Upper lobe of left lung (tissue), 6 donors: ENCODE results near the gene POU2F3. TPM values are rescaled to one million over a fixed set of nuclear protein-coding genes. Genes with fewer than 3 reads are reported as not detected.

Source experiments
- ATAC-seq, 2 donors: fragments of 200-7000 bp; cut with Tn5 transposase; one replicate each; pipeline ENCODE4 v1.9.1; 2022; ENCODE audit warnings: mild to moderate bottlenecking in 2 of 2, moderate library complexity in 2 of 2; ENCODE audit not compliant: low FRiP score in 2 of 2
- DNase-seq, 2 donors: peaks; one replicate each; pipeline ENCODE4 v3.0.0-alpha.2; 2019 to 2020
- H3K27ac ChIP-seq, 4 donors: fragments of 200-600 bp; sonication (generic); one replicate each; pipeline ENCODE4 v1.5.1; 2016 to 2019
- H3K27me3 ChIP-seq, 4 donors: fragments of 200-600 bp; sonication (generic); one replicate each; pipeline ENCODE4 v1.5.1; 2017 to 2019
- H3K36me3 ChIP-seq, 4 donors: fragments of 200-600 bp; sonication (generic); one replicate each; pipeline ENCODE4 v1.5.1; 2016 to 2019
- H3K4me1 ChIP-seq, 4 donors: fragments of 200-600 bp; sonication (generic); one replicate each; pipeline ENCODE4 v1.5.1; 2018 to 2019
- H3K4me3 ChIP-seq, 4 donors: fragments of 200-600 bp; sonication (generic); one replicate each; pipeline ENCODE4 v1.5.1; 2017 to 2019; ENCODE audit warnings: mild to moderate bottlenecking in 2 of 4, moderate library complexity in 1 of 4
- H3K9me3 ChIP-seq, 4 donors: fragments of 200-600 bp; sonication (generic); one replicate each; pipeline ENCODE4 v1.5.1; 2018 to 2019
- EP300 ChIP-seq, 4 donors: sonication (generic); formaldehyde crosslinking; IDR thresholded peaks; one replicate each; pipeline ENCODE4 v1.5.1; 2017; ENCODE audit warnings: antibody characterized with exemption in 4 of 4, control low read depth in 2 of 4
- POLR2A ChIP-seq, 4 donors: fragments of 450-650 bp; IDR thresholded peaks; one replicate each; pipeline ENCODE4 v1.5.1; 2016 to 2017; ENCODE audit warnings: antibody characterized with exemption in 4 of 4, mild to moderate bottlenecking in 2 of 4
- POLR2AphosphoS5 ChIP-seq, 2 donors: sonication (generic); formaldehyde crosslinking; IDR thresholded peaks; one replicate each; pipeline ENCODE4 v1.5.1; 2017; ENCODE audit warnings: antibody characterized with exemption in 2 of 2
- WGBS, 2 donors: methylation state at CpG; one replicate each; pipeline ENCODE4 v1.1.5; 2017 to 2018; 5-methylcytosine and 5-hydroxymethylcytosine counted together
- total RNA-seq, 6 donors: library from RNA; depleted of rRNA in 4 of 6; stranded (reverse); fragments of >200 nt in 4 of 6; gene quantifications; one replicate each; pipeline versions ENCODE4 v1.1.0 to v1.2.1, GENCODE V29; 2016 to 2021
- TF ChIP-seq, protein P1 (sequence below), 6 experiments: fragments of 450-650 bp in 4 of 6; fragments of 200-600 bp in 2 of 6; sonication (generic) in 2 of 6; IDR thresholded peaks; one replicate each; pipeline ENCODE4 v1.5.1; 2016 to 2019; ENCODE audit warnings: antibody characterized with exemption in 6 of 6
- donor health status: DM: no; HTN: no; CAD: no; lungs with moderate emphysema.
- donor health status: DM: no; HTN: yes; CAD: no; lungs with severe emphysema.

The POU2F3 gene
- total RNA-seq, 6 donors from 2014 or later = 1.7 to 21.0 (median 3.5) TPM

DNA sequence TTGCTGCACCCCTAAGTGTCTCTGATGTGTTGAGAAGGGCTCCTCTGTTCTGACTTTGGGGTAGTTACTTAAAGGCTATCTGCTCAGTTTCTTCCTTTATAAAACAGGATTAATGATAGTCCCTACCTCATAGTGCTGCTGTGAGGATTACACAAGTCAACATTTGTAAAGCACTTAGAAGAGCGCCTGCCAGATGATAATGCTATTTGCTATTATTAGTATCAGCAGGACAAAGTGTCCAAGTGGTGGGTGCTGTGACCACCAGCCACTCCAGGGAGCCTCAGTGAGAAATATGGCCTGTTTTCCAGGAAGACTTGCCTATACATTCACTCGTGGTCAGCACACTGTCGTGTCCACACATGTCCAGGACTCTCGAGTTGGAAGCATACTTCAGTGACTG lies 16.2 kb downstream of the POU2F3 start:
- no peaks in the 10 kb centered on the region for H3K9me3 ChIP-seq
- no peak overlapping the region for H3K4me3 ChIP-seq
- DNase-seq (no peak), ATAC-seq (no peak)
- H3K27ac ChIP-seq = no peak overlapping the region
- 51 to 86% methylated on average over 2 to 4 of the region's 4 CpGs for WGBS, 2 donors
- no peaks in the 10 kb centered on the region for H3K27me3 ChIP-seq
- H3K36me3 ChIP-seq = no peaks in the 10 kb centered on the region
- H3K4me1 ChIP-seq = no peaks in the 10 kb centered on the region
- no peak for TF ChIP-seq EP300 (IDR thresholded peaks at IDR 0.05)
- TF ChIP-seq POLR2A (IDR thresholded peaks at IDR 0.05) = no peak
- TF ChIP-seq POLR2AphosphoS5 (IDR thresholded peaks at IDR 0.05) = no peak

DNA sequence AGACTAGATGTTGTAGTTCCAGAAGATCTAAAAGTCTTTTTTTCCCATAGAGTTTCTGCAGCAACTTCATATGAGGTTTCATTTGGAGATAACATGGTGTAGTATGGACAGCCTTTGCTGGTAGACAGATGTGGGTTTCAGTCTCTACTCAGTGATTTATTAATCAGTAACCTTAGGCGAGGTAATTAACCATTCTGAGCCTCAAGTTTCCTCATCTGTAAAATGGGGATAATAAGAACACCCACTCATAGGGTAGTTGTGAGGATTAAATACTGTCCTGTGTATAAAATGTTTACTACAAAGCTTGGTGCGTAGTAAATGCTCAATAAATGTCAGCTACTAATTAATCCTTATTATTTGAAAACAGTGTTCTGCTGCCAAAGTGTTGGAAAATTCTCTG lies 16.8 kb downstream of the POU2F3 start:
- no peaks in the 10 kb centered on the region for H3K36me3 ChIP-seq
- TF ChIP-seq POLR2AphosphoS5 (IDR thresholded peaks at IDR 0.05) (no peak), POLR2A (IDR thresholded peaks at IDR 0.05) (no peak), EP300 (IDR thresholded peaks at IDR 0.05) (no peak)
- TF ChIP-seq, protein P1, sequence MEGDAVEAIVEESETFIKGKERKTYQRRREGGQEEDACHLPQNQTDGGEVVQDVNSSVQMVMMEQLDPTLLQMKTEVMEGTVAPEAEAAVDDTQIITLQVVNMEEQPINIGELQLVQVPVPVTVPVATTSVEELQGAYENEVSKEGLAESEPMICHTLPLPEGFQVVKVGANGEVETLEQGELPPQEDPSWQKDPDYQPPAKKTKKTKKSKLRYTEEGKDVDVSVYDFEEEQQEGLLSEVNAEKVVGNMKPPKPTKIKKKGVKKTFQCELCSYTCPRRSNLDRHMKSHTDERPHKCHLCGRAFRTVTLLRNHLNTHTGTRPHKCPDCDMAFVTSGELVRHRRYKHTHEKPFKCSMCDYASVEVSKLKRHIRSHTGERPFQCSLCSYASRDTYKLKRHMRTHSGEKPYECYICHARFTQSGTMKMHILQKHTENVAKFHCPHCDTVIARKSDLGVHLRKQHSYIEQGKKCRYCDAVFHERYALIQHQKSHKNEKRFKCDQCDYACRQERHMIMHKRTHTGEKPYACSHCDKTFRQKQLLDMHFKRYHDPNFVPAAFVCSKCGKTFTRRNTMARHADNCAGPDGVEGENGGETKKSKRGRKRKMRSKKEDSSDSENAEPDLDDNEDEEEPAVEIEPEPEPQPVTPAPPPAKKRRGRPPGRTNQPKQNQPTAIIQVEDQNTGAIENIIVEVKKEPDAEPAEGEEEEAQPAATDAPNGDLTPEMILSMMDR (IDR thresholded peaks at IDR 0.05) = no peak
- no peak overlapping the region for H3K4me3 ChIP-seq
- 80 to 89% methylated on average over 2 of the region's 2 CpGs for WGBS, 2 donors
- no peak overlapping the region for H3K27ac ChIP-seq
- DNase-seq (no peak), ATAC-seq (no peak)
- no peaks in the 10 kb centered on the region for H3K27me3 ChIP-seq
- no peaks in the 10 kb centered on the region for H3K9me3 ChIP-seq
- H3K4me1 ChIP-seq = no peaks in the 10 kb centered on the region

DNA sequence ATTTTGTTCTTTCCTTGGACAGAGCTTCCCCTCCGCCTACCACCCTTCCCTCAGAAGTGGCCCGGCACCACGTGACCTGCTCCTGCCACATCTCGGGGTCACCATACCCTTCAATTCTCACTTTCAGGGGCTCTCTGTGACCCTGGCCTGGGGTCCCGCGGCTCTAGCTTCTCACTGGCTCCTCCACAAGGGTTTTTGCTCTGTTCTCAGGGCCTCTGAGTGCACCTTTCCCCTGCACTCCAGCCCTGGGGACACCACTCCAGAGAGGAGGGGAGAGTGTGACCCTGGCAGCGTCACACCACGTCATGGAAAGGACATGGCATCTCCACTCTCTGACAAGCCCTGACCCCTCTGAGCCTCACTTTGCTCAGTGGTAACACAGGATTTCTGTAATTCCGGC lies 17.4 kb downstream of the POU2F3 start:
- Histone ChIP-seq H3K4me1 (no peaks in the 10 kb centered on the region), H3K4me3 (no peak overlapping the region), H3K27ac (no peak overlapping the region), H3K9me3 (no peaks in the 10 kb centered on the region), H3K36me3 (no peaks in the 10 kb centered on the region), H3K27me3 (no peaks in the 10 kb centered on the region)
- no peak for ATAC-seq
- 75 to 82% methylated on average over 9 of the region's 9 CpGs for WGBS, 2 donors
- TF ChIP-seq, protein P1 (IDR thresholded peaks at IDR 0.05) = no peak
- TF ChIP-seq POLR2A (IDR thresholded peaks at IDR 0.05) (no peak), POLR2AphosphoS5 (IDR thresholded peaks at IDR 0.05) (no peak), EP300 (IDR thresholded peaks at IDR 0.05) (no peak)
- DNase-seq = no peak

DNA sequence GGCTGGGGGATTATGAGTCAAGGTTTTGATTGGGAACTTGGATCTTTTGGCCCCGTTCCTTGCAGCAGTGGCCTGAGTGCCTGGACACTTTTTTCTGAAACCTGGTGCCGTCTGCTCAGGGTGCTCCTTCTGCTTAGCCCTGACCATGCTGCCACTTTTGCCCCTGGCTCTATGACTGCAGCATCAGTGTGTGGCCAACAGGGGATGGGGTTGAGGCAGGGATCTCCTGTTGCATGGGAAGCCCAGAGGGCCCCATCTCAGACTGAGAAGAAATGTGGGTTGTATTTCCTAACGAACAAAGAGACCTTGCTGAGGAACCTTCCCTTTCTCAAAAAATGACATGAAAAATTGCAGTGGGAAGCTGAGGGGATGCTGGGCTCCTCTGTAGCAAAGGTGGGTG lies 18.7 kb downstream of the POU2F3 start:
- DNase-seq = no peak
- Histone ChIP-seq H3K9me3 (no peaks in the 10 kb centered on the region), H3K27me3 (no peaks in the 10 kb centered on the region), H3K4me3 (no peak overlapping the region), H3K27ac (no peak overlapping the region), H3K36me3 (no peaks in the 10 kb centered on the region), H3K4me1 (no peaks in the 10 kb centered on the region)
- ATAC-seq = no peak
- WGBS, 2 donors = 79 to 88% methylated on average over 3 of the region's 3 CpGs
- TF ChIP-seq POLR2A (IDR thresholded peaks at IDR 0.05) (no peak), EP300 (IDR thresholded peaks at IDR 0.05) (no peak), POLR2AphosphoS5 (IDR thresholded peaks at IDR 0.05) (no peak)
- TF ChIP-seq, protein P1 (IDR thresholded peaks at IDR 0.05) = no peak

DNA sequence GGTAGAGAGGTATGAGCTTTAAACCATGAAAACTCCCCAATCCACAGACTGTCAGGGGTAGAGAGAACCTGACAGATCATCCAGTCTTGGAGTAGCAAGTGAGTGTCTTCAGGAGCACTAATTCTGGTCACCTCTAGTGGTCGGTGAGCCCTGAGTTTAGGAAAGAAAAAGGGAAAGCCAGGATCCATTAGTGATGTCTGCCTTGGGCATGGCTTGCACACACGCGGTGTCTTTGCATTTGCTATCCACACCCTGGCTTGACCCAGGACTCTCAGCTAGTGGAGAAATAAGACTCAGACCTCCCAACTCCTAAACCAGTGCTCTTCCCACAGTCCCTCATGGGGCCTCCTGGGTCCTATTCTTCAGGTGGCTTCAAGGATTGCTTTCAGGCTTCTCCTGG lies 19.3 kb downstream of the POU2F3 start:
- Histone ChIP-seq H3K27ac (no peak overlapping the region), H3K9me3 (no peaks in the 10 kb centered on the region), H3K4me3 (no peak overlapping the region), H3K4me1 (no peaks in the 10 kb centered on the region), H3K27me3 (no peaks in the 10 kb centered on the region), H3K36me3 (no peaks in the 10 kb centered on the region)
- TF ChIP-seq POLR2AphosphoS5 (IDR thresholded peaks at IDR 0.05) = no peak
- no peak for TF ChIP-seq POLR2A (IDR thresholded peaks at IDR 0.05)
- TF ChIP-seq, protein P1 (IDR thresholded peaks at IDR 0.05) = no peak
- TF ChIP-seq EP300 (IDR thresholded peaks at IDR 0.05) = no peak
- no peak for ATAC-seq
- no peak for DNase-seq
- WGBS, 2 donors = 85 to 94% methylated on average over 3 of the region's 3 CpGs
